Nephron progenitor cell (in vitro differentiated cells): Measurements from ENCODE around the gene CDH18.
"Not testable (repeated sequence)": the region's sequence is repeated elsewhere in the genome, so short reads cannot be mapped to it uniquely, and the experiment has no call there.

Source experiments
- DNase-seq: peaks from one replicate; pipeline ENCODE4 v3.0.0; 2021
- H3K27ac Mint-ChIP-seq: 2 replicates; pipeline ENCODE4 v1.8.0; 2021; ENCODE audit warnings: mild to moderate bottlenecking, moderate library complexity, mixed read lengths
- H3K27me3 Mint-ChIP-seq: 2 replicates; pipeline ENCODE4 v1.8.0; 2021; ENCODE audit warnings: mild to moderate bottlenecking, low read depth, mixed read lengths; ENCODE audit not compliant: poor library complexity
- H3K36me3 Mint-ChIP-seq: 2 replicates; pipeline ENCODE4 v1.8.0; 2021; ENCODE audit warnings: low read depth, mixed read lengths
- H3K4me1 Mint-ChIP-seq: 2 replicates; pipeline ENCODE4 v1.8.0; 2021; ENCODE audit warnings: mixed read lengths
- H3K4me3 Mint-ChIP-seq: 2 replicates; pipeline ENCODE4 v1.8.0; 2021; ENCODE audit warnings: mild to moderate bottlenecking, moderate library complexity, mixed read lengths
- H3K9me3 Mint-ChIP-seq: 2 replicates; pipeline ENCODE4 v1.8.0; 2021; ENCODE audit warnings: mild to moderate bottlenecking, moderate library complexity, mixed read lengths
- TF ChIP-seq, protein P1 (sequence below): fragments of 200-600 bp; sonication (generic); IDR thresholded peaks from 2 replicates; pipeline ENCODE4 v1.5.0; 2021; ENCODE audit warnings: antibody characterized with exemption

CDH18 gene

DNA sequence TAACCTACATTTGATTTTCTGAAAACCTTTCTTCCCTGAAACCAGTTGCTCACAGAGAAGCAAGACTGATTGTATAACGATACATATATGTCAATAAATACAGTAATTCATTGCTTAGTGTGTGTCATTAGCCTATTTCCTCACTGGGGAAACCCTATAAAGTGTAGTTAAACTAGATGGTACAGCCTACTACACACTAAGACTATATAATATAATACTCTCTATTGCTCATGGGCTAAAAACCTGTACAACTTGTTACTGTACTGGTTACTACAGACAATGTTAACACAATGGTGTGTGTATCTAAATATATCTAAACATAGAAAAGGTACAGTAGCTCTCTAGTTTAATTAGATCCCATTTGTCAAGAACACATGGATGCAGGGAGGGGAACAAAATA, 181.2 kb downstream of the CDH18 start:
- no peaks in the 10 kb centered on the region for H3K4me1 Mint-ChIP-seq
- no peak for DNase-seq
- no peak overlapping the region for H3K4me3 Mint-ChIP-seq
- TF ChIP-seq, protein P1, sequence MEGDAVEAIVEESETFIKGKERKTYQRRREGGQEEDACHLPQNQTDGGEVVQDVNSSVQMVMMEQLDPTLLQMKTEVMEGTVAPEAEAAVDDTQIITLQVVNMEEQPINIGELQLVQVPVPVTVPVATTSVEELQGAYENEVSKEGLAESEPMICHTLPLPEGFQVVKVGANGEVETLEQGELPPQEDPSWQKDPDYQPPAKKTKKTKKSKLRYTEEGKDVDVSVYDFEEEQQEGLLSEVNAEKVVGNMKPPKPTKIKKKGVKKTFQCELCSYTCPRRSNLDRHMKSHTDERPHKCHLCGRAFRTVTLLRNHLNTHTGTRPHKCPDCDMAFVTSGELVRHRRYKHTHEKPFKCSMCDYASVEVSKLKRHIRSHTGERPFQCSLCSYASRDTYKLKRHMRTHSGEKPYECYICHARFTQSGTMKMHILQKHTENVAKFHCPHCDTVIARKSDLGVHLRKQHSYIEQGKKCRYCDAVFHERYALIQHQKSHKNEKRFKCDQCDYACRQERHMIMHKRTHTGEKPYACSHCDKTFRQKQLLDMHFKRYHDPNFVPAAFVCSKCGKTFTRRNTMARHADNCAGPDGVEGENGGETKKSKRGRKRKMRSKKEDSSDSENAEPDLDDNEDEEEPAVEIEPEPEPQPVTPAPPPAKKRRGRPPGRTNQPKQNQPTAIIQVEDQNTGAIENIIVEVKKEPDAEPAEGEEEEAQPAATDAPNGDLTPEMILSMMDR: no peak
- H3K36me3 Mint-ChIP-seq: no peaks in the 10 kb centered on the region
- peaks cover 6% of the 10 kb centered on the region for H3K27me3 Mint-ChIP-seq
- H3K27ac Mint-ChIP-seq: no peak overlapping the region
- no peaks in the 10 kb centered on the region for H3K9me3 Mint-ChIP-seq

DNA sequence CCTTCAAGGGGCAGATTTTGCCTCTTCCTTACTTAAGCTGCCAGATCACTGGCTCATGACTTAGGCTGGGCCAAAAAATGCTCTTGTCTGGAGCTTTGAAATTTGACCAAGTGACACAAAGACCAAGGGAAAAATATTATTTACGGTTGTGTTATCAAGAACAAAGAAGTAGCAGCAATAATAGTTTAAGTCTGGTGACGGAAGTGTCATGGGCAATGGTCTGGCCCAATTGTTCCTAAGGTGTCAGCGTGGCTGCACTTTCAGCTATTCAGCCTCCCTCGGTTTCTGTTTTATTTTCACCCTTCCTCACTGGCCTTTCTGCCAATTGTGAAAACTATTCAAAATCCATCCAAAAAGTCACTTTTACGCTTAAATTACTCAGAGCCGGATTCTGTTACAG, 185.3 kb downstream of the CDH18 start:
- H3K27me3 Mint-ChIP-seq: no peaks in the 10 kb centered on the region
- H3K27ac Mint-ChIP-seq: no peak overlapping the region
- TF ChIP-seq, protein P1: no peak
- H3K36me3 Mint-ChIP-seq: no peaks in the 10 kb centered on the region
- no peaks in the 10 kb centered on the region for H3K9me3 Mint-ChIP-seq
- no peak for DNase-seq
- no peaks in the 10 kb centered on the region for H3K4me1 Mint-ChIP-seq
- no peak overlapping the region for H3K4me3 Mint-ChIP-seq

DNA sequence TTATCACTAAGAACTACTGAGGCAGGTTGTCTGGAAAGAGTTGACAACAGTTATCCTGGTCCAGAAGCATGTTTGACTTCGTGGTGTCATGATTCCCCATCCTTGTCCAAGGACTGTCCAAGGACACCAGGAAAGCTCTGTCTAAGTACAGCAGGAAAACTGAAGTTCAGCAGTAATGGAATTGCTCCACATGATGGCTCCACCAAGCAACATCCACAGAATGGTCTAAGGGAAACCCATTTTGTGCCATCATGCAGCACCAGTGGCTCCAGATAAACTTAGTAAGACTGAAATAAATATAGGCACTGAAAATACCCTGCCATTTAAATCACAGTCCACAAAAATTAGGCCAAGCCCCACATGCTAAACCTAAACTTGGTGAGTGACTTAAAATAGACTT, 192.8 kb downstream of the CDH18 start:
- H3K4me1 Mint-ChIP-seq: no peaks in the 10 kb centered on the region
- no peaks in the 10 kb centered on the region for H3K9me3 Mint-ChIP-seq
- H3K4me3 Mint-ChIP-seq: no peak overlapping the region
- H3K27ac Mint-ChIP-seq: no peak overlapping the region
- TF ChIP-seq, protein P1: no peak
- no peaks in the 10 kb centered on the region for H3K36me3 Mint-ChIP-seq
- DNase-seq: no peak
- no peaks in the 10 kb centered on the region for H3K27me3 Mint-ChIP-seq

DNA sequence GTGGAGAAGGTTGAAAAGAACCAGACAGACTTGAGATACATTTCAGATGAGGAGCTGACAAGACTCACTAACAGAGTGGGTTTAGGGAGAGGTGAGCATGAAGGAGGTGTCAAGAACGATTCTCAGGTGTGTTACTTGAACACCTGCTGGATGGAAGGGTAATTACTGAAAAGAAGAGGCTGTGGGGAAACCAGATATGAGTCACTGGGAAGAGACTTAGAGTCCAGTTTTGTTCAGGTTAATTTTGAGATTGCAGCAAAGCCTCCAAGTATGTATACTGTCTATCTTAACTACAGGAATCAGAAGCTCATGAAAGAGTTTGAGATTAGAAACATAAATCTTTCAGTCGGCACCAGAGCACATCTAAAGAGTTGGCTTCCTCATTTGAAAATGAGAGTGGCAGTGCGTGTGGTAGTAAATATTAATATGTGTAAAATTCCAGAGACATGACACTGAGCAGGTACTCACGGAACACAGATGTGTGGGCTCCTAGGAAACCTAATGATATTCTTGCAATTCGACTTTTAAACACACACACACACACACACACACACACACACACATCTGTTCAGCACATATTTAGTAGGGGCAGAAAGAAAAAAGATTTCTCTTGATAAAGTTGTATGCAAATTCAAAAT, 197.1 kb downstream of the CDH18 start:
- Mint-ChIP-seq H3K4me3 (no peak overlapping the region), H3K36me3 (no peaks in the 10 kb centered on the region), H3K4me1 (no peaks in the 10 kb centered on the region), H3K27ac (no peak overlapping the region), H3K9me3 (no peaks in the 10 kb centered on the region), H3K27me3 (no peaks in the 10 kb centered on the region)
- DNase-seq: no peak
- TF ChIP-seq, protein P1: no peak

DNA sequence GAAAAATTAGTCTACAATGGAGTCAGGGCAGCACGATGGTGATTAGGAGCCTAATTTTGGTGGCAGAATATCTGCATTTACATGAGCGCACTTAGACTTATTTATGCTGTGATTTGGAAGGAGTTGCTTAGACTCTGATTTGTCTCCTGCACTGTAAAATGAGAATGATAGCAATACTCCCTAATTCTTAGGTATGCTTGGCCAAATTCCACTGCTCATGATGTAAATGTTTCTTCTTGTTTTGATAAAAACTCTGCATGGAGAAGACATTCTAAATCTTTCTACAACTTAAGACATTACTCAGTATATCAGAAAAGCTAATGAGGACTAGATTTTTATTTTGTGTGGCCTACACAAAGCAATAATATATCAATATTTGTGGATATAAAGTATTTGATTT, 205.4 kb downstream of the CDH18 start:
- Mint-ChIP-seq H3K4me1 (no peaks in the 10 kb centered on the region), H3K27ac (no peak overlapping the region), H3K9me3 (no peaks in the 10 kb centered on the region), H3K4me3 (no peak overlapping the region), H3K36me3 (no peaks in the 10 kb centered on the region), H3K27me3 (no peaks in the 10 kb centered on the region)
- TF ChIP-seq, protein P1: no peak
- DNase-seq: no peak

DNA sequence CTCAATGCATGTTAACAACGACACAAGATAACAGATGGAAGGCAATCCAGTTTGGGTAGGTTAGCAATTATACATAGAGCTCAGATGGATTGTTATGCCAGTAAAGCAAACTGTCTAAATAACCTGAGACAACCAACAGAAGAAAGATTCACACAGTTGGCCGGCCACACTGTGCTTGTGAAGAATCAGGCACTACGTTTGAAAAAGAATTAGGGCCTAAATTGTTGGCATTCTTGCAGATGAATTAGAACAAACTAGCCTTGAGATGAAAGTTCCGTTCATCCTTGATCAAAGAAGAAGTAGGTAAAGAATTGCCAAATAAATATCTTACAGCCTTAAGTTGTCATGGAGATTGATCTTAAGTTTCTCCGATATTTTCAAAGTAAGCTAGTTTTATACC, 210.6 kb downstream of the CDH18 start:
- peaks cover 4% of the 10 kb centered on the region for H3K27me3 Mint-ChIP-seq
- TF ChIP-seq, protein P1: no peak
- no peak overlapping the region for H3K4me3 Mint-ChIP-seq
- DNase-seq: no peak
- no peaks in the 10 kb centered on the region for H3K4me1 Mint-ChIP-seq
- no peak overlapping the region for H3K27ac Mint-ChIP-seq
- H3K9me3 Mint-ChIP-seq: no peaks in the 10 kb centered on the region
- no peaks in the 10 kb centered on the region for H3K36me3 Mint-ChIP-seq

DNA sequence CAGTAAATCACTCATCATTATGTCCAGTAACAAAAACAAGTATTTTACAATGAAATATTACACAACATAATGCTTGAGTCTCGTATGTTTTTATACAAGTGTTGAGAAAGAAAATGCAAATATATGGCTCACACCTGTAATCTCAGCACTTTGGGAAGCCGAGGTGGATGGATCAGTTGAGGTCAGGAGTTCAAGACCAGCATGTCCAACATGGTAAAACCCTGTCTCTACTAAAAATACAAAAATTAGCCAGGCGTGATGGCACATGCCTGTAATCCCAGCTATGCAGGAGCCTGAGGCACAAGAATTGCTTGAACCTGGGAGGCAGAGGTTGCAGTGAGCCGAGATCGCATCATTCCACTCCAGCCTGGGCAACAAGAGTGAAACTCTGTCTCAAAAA, 211.1 kb downstream of the CDH18 start:
- H3K4me3 Mint-ChIP-seq, H3K27me3 Mint-ChIP-seq, H3K27ac Mint-ChIP-seq: not testable (repeated sequence)

More for the DNA sequence above, 211.1 kb downstream of the CDH18 start:
- DNase-seq, H3K36me3 Mint-ChIP-seq, H3K9me3 Mint-ChIP-seq, H3K4me1 Mint-ChIP-seq: not testable (repeated sequence)
